HG03460 (cell line): ENCODE results near the gene KNTC1.
"Not testable (repeated sequence)": the region's sequence is repeated elsewhere in the genome, so short reads cannot be mapped to it uniquely, and the experiment has no call there.

Experiments used
- ATAC-seq: cut with Tn5 transposase; IDR thresholded peaks from one replicate; pipeline ENCODE4 v1.9.1; 2021; ENCODE audit not compliant: unreplicated experiment

The KNTC1 gene

GRCh38 chr12:122547330-122547729 is 20.3 kb downstream of the KNTC1 start:
- no peak for ATAC-seq

DNA sequence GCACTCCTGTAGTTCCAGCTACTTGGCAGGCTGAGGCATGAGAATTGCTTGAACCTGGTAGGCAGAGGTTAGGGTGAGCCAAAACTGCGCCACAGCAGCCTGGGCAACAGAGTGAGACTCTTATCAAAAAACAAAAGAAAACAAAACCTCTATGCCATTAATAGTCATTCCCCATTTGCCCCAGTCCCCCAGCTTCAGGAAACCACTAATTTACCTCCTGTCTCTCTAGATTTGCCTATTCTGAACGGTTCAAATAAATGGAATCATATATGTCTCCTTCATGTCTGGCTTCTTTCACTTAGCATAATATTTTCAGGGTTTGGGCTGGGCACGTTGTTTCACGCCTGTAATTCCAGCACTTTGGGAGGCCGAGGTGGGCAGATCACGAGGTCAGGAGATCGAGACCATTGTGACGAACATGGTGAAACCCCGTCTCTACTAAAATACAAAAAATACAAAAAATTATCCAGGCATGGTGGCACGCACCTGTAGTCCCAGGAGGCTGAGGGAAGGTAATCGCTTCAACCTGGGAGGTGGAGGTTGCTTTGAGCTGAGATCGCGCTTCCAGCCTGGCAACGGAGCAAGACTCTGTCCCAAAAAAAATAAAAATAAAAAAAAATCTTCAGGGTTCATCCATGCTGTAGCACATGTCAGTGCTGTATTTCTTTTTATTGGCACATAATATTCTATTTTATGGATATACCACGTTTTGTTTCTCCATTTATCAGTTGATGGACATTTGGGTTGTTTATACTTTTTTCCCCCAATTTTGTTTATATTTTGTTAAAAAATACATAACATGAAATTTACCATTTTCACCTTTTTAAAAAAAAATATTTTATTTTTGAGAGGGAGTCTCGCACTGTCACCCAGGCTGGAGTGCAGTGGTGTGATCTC is 31.9 kb downstream of the KNTC1 start:
- ATAC-seq = no peak

DNA sequence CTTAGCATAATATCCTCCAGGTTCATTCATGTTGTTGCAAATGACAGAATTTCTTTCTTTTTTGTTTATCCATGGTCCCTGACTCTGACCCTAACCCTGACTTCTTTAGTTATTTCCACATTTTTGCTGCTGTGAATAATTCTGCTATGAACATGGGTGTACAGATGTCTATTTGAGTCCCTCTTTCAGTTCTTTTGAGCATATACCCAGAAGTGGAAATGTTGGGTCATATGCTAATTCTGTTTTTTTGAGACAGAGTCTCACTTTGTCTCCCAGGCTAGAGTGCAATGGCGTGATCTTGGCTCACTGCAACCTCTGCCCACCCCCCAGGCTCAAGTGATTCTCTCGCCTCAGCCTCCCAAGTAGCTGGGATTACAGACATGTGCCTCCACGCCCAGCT is 33.1 kb downstream of the KNTC1 start:
- ATAC-seq = no peak

DNA sequence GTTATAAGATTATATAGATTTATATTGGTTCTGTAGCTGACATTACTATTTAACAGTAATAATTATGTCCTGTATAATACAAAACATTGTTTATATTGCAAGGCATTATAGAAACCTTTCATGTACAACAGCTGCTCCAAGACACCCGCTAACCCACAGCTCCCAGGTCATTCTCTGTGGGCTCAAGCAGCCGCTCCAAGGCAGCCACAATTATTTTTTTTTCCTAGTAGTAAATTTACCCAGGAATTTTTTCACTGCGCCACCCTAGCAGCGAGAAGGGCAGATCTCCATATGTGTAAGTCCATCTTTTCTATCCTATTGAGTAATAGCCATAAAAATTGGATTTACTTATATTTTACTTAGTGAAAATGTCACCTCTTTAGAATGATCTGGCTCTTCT is 36.3 kb downstream of the KNTC1 start:
- ATAC-seq = no peak

GRCh38 chr12:122566816-122567215 is 39.8 kb downstream of the KNTC1 start:
- ATAC-seq = not testable (repeated sequence)

DNA sequence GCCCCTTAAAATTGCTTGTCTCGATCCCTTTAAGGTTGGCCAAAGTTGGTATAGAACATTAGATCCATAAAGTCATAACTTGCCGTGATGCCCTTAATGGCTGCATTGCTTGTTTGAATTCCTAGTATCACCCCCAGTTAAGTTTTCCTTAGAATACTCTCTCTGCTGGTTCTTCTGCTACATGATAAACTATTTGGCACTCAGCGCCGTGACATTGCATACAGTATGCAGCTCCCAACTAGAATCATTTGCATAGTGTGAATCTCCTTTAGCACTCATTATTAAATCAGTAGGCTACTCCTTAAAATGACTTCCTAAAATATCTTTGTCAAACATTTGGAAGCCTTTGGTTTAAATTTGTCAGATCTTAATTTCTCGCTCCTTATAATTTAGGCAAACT is 42.2 kb downstream of the KNTC1 start:
- no peak for ATAC-seq

DNA sequence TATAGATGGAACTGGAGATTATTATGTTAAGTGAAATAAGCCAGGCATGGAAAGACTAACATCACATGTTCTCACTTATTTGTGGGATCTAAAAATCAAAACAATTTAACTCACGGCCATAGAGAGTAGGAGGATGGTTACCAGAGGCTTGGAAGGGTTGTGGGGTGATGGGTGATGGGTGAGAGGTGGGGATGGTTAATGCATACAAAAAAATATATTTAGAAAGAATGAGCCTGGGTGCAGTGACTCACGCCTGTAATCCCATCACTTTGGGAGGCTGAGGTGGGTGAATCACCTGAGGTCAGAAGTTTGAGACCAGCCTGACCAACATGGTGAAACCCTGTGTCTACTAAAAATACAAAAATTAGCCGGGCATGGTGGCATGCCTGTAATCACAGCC is 43.0 kb downstream of the KNTC1 start:
- not testable (repeated sequence) for ATAC-seq

GRCh38 chr12:122571821-122572220 is 44.8 kb downstream of the KNTC1 start:
- no peak for ATAC-seq

DNA sequence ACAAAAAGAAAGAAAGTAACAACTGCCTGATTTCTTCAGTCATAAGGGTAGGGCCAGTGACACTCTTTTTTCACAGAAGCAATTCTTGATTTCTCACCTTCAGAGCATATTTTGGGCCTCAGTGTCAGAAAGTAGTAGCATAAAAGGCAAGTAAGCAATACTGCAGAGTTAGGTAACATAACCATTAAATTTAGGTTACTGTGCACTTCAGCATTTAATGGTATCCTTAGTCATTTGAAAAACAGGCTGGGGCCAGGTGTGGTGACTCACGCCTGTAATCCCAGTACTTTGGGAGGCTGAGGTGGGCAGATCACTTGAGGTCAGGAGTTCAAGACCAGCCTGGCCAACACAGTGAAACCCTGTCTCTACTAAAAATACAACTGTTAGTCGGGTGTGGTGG is 56.2 kb downstream of the KNTC1 start:
- ATAC-seq = not testable (repeated sequence)

- ATAC-seq = no peak
Measured at GRCh38 chr12:122584177-122584863, 57.3 kb downstream of the KNTC1 start.

DNA sequence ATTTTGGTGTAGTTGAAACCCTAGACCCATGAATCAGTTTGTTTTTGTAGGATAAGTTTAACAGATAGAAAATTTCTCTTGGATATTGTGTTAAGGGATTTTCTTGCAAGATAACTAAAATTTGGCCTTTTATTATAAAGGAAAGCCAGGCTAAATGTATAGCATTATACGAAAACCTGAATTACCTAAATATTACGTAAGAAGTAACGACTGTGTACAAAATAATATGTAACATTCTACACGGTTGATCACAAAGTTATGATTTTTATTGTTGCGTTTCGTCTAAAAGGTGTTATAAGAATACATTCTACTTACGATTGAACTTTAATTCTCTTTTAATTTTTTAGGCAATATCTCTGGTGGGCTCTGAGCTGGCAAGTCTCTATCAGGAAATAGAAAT is 63.9 kb downstream of the KNTC1 start:
- ATAC-seq = no peak

GRCh38 chr12:122591966-122592365 is 64.9 kb downstream of the KNTC1 start:
- not testable (repeated sequence) for ATAC-seq

DNA sequence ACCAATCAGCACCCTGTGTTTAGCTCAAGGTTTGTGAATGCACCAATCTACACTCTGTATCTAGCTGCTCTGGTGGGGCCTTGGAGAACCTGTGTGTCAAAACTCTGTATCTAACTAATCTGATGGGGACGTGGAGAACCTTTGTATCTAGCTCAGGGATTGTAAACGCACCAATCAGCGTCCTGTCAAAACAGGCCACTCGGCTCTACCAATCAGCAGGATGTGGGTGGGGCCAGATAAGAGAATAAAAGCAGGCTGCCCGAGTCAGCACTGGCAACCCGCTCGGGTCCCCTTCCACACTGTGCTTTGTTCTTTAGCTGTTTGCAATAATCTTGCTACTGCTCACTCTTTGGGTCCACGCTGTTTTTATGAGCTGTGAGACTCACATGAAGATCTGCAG is 65.5 kb downstream of the KNTC1 start:
- not testable (repeated sequence) for ATAC-seq

DNA sequence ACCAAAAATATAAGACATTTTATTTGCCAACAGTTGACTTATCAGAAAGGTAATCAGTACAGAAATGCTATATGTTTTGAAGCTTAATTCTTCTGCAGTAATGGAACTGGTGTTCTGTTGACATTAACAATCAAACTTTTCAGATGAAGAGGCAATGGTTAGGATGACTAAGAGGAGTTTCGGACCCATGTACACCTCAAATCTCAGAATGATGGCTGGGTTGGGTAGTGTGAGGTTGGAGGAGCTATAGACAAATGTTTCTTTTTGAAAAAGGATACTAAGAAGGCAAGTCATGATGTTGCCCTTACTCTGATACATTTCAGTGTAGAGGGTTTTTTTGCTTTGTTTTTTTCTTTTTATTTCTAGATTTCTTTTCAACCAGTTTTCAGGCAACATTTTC is 66.9 kb downstream of the KNTC1 start:
- ATAC-seq = no peak

GRCh38 chr12:122596838-122597237 is 69.8 kb downstream of the KNTC1 start:
- no peak for ATAC-seq

GRCh38 chr12:122602456-122602855 is 75.4 kb downstream of the KNTC1 start:
- ATAC-seq = no peak

- no peak for ATAC-seq
Measured at GRCh38 chr12:122604993-122605392, 77.9 kb downstream of the KNTC1 start.

GRCh38 chr12:122609732-122610131 is 82.7 kb downstream of the KNTC1 start:
- no peak for ATAC-seq

DNA sequence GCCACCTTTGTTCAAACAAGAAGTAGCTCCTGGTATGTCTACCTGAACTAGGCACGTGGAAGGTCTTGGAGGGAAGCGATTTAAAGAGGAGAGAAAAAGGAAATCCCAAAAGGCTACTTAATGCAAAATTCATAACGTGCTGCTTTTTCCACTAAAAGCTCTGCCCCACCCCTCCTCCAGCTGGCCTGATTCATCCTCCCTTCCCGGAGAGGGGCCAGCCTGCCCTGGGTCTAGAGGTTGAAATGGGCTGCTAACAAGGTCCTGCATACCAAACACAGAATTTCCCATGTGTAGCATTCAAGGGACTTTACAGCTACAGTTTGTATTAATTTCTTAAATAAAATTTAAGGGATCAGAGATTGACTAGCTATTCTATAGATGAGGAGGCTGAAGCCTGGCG is 83.2 kb downstream of the KNTC1 start:
- ATAC-seq = no peak

DNA sequence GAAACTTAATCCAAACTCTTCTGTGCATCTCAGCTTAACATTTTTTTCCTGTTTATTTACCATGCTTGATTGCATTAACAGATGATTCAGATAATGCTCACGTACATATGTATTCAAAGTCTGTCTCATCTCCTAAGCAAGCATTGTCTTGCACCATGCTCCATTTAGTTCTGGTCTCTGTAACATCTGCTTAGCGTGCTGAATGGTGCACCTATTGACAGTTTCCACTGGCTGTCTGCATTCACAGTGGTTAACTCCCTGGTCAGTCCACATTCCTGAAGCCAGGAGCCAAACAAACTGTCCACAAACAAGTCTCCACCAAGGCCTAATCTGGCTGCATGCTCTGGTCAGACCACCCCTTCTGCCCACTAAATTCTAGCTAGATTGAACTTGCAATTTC is 83.9 kb downstream of the KNTC1 start:
- ATAC-seq = no peak

- ATAC-seq = no peak
Measured at GRCh38 chr12:122614839-122615238, 87.8 kb downstream of the KNTC1 start.

DNA sequence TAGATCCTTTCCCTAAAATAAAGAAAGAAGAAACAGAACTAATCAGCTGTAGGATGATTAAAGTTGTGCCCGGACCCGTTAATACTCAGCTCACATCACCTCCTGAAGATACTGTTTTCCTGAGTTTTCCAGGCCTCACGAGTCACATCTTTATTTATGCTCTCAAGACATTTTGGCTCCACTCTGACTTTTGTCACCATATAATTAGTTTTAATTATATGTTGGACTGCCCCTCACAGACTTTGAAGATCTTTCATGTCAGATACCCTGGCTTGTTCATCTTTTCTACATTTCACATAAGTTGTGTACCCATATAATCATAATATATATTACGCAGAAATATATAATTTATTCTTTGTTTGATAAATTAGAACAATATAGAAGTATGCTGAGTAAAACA is 88.7 kb downstream of the KNTC1 start:
- no peak for ATAC-seq
